ENCODE results near the gene TBC1D10B. TPM values are rescaled to one million over a fixed set of nuclear protein-coding genes. Genes with fewer than 3 reads are reported as not detected.

TBC1D10B gene
- total and polyA plus RNA-seq, 9 of the 15 experiments (the other 6 are each of a cell fraction or from before 2014, with no cell fraction given), result 2.2 to 55.4 (median 17.5) TPM

- TF ChIP-seq FOXJ3 (CRISPR knock-in tag; IDR thresholded peaks at IDR 0.05), result no peak
- no peak for TF ChIP-seq MLX (CRISPR knock-in tag; conservative IDR thresholded peaks at IDR 0.05)
- no peak for TF ChIP-seq CBX1 (IDR thresholded peaks at IDR 0.05; ENCODE audit: low read depth)
- no peak for TF ChIP-seq E2F6 (IDR thresholded peaks at IDR 0.05; ENCODE audit: borderline replicate concordance in 1 of 2, extremely low read depth in 1 of 2, insufficient read depth in 1 of 2, insufficient read length in 1 of 2, low read depth in 1 of 2, low read length in 1 of 2, poor library complexity in 1 of 2, severe bottlenecking in 1 of 2)
- TF ChIP-seq ZNF165 (CRISPR knock-in tag; IDR thresholded peaks at IDR 0.05; ENCODE audit: borderline replicate concordance), result no peak
- no peak for TF ChIP-seq ZBTB43 (CRISPR knock-in tag; IDR thresholded peaks at IDR 0.05)
- no peak for TF ChIP-seq ZNF518B (CRISPR knock-in tag; IDR thresholded peaks at IDR 0.05)
- TF ChIP-seq STAT5A (IDR thresholded peaks at IDR 0.05; ENCODE audit: borderline replicate concordance, low read length), result no peak
- peak; percentile 39 for TF ChIP-seq TAF9B (IDR thresholded peaks at IDR 0.05; ENCODE audit: partially characterized antibody)
- no peak for TF ChIP-seq SIN3A (IDR thresholded peaks at IDR 0.05; ENCODE audit: borderline replicate concordance in 2 of 2, control insufficient read depth in 1 of 2, low read depth in 2 of 2, low read length in 2 of 2)
- TF ChIP-seq CHCHD3 (CRISPR knock-in tag; IDR thresholded peaks at IDR 0.05), result no peak
- TF ChIP-seq ZNF512 (tag; IDR thresholded peaks at IDR 0.05), result no peak
- TF ChIP-seq RFX7 (CRISPR knock-in tag; IDR thresholded peaks at IDR 0.05), result no peak
- TF ChIP-seq MEF2D (tag; conservative IDR thresholded peaks at IDR 0.05; ENCODE audit: low read depth), result no peak
- peak; percentile 17 for TF ChIP-seq POLR2B (IDR thresholded peaks at IDR 0.05; ENCODE audit: low read depth, partially characterized antibody)
- TF ChIP-seq HIVEP1 (CRISPR knock-in tag; IDR thresholded peaks at IDR 0.05), result no peak
- no peak for TF ChIP-seq ZBTB9 (CRISPR knock-in tag; IDR thresholded peaks at IDR 0.05)
- peak; percentile 25; the same call in 1 of the 2 replicates for TF ChIP-seq TAL1 (IDR thresholded peaks at IDR 0.05)
These were observed 24.4 kb upstream of the TBC1D10B start (continued) for GRCh38 chr16:30394592-30395154.

Measured in K562 (cell line).